Spleen (tissue), 11 donors: Measurements from ENCODE around the gene OR51B4. TPM values are rescaled to one million over a fixed set of nuclear protein-coding genes. Genes with fewer than 3 reads are reported as not detected.

Experiments
- DNase-seq: peaks from one replicate; pipeline ENCODE4 v3.0.0-alpha.2; 2020
- H3K27ac ChIP-seq, 8 donors: fragments of 200-600 bp; sonication (generic) in 7 of 8; 1 replicate in 4 of 8; 2 replicates in 4 of 8; pipeline versions ENCODE4 v1.5.0 to v1.8.0; 2016 to 2021; ENCODE audit warnings: inconsistent platforms in 4 of 8, mild to moderate bottlenecking in 4 of 8, moderate library complexity in 1 of 8
- H3K27me3 ChIP-seq, 7 donors: fragments of 200-600 bp; sonication (generic) in 6 of 7; replicated peaks in 1 of 7; 1 replicate in 4 of 7; 2 replicates in 3 of 7; pipeline versions ENCODE4 v1.5.0 to v1.8.0; 2016 to 2021; ENCODE audit warnings: inconsistent platforms in 3 of 7, mild to moderate bottlenecking in 1 of 7
- H3K36me3 ChIP-seq, 6 donors: fragments of 200-600 bp; sonication (generic) in 5 of 6; 1 replicate in 4 of 6; 2 replicates in 2 of 6; pipeline versions ENCODE4 v1.5.0 to v1.8.0; 2016 to 2021; ENCODE audit warnings: inconsistent platforms in 2 of 6
- H3K4me1 ChIP-seq, 6 donors: fragments of 200-600 bp; sonication (generic) in 5 of 6; 1 replicate in 3 of 6; 2 replicates in 3 of 6; pipeline versions ENCODE4 v1.5.0 to v1.8.0; 2016 to 2021; ENCODE audit warnings: inconsistent platforms in 3 of 6
- H3K4me3 ChIP-seq, 8 donors: fragments of 200-600 bp; sonication (generic) in 7 of 8; 1 replicate in 4 of 8; 2 replicates in 4 of 8; pipeline versions ENCODE4 v1.5.0 to v1.8.0; 2016 to 2021; ENCODE audit warnings: inconsistent platforms in 4 of 8, mild to moderate bottlenecking in 4 of 8, moderate library complexity in 2 of 8
- H3K9me3 ChIP-seq, 8 donors: fragments of 200-600 bp; sonication (generic) in 7 of 8; 1 replicate in 4 of 8; 2 replicates in 4 of 8; pipeline versions ENCODE4 v1.5.0 to v1.8.0; 2016 to 2021; ENCODE audit warnings: inconsistent platforms in 4 of 8
- POLR2A ChIP-seq, 3 donors: fragments of 450-650 bp; IDR thresholded peaks; one replicate each; pipeline ENCODE4 v1.5.1; 2017; ENCODE audit warnings: antibody characterized with exemption in 3 of 3, mild to moderate bottlenecking in 1 of 3
- POLR2AphosphoS5 ChIP-seq, 3 donors: sonication (generic); formaldehyde crosslinking; IDR thresholded peaks; one replicate each; pipeline ENCODE4 v1.5.1; 2017; ENCODE audit warnings: antibody characterized with exemption in 3 of 3
- WGBS, 5 donors: extraction: QIAGEN DNeasy Blood & Tissue Kit in 3 of 5; methylation state at CpG; one replicate each; pipeline versions ENCODE4 v1.1.5 to v1.1.7; 2013 to 2018; 5-methylcytosine and 5-hydroxymethylcytosine counted together
- intact Hi-C: fragments of 100-400 bp; cut with DNase I; formaldehyde crosslinking; loops from one replicate; pipeline ENCODE4 v1.15.0; 2023; ENCODE audit warnings: low total_unique reads
- polyA plus RNA-seq, 3 donors: library from polyadenylated mRNA; stranded (reverse); fragments of 200-250 nt; gene quantifications; one replicate each; pipeline ENCODE4 v1.2.1, GENCODE V29; 2013
- total RNA-seq, 7 donors: library from RNA; depleted of rRNA in 3 of 7; stranded (reverse); fragments of >200 nt in 3 of 7; fragmentation: NEBNext Ultra II Directional in 4 of 7; extraction: Animal tissue kit (Norgen Biotek cat#: 25700) in 4 of 7; gene quantifications; one replicate each; pipeline versions ENCODE4 v1.1.0 to v1.2.1, GENCODE V29; 2016 to 2021
- TF ChIP-seq, protein P1 (sequence below), 11 experiments: fragments of 200-600 bp in 7 of 11; fragments of 450-650 bp in 4 of 11; sonication (generic) in 4 of 11; IDR thresholded peaks in 8 of 11; conservative IDR thresholded peaks in 3 of 11; 1 replicate in 7 of 11; 2 replicates in 4 of 11; pipeline versions ENCODE4 v1.4.0 to v1.8.0; 2016 to 2021; ENCODE audit warnings: antibody characterized with exemption in 11 of 11, inconsistent platforms in 4 of 11, mild to moderate bottlenecking in 1 of 11
- donor health status: healthy with polysubstance abuse.
- donor health status: DM: no; HTN: no; CAD: no; lungs with moderate emphysema.
- donor health status: DM: no; HTN: no; CAD: no.
- donor health status: Bipolar disorder and iron deficiency.
- donor health status: healthy.
- donor health status: DM: no; HTN: no; CAD: no.
- donor health status: DM: yes; HTN: yes; CAD: no.

OR51B4 gene
- total and polyA plus RNA-seq, 10 donors: not detected

DNA sequence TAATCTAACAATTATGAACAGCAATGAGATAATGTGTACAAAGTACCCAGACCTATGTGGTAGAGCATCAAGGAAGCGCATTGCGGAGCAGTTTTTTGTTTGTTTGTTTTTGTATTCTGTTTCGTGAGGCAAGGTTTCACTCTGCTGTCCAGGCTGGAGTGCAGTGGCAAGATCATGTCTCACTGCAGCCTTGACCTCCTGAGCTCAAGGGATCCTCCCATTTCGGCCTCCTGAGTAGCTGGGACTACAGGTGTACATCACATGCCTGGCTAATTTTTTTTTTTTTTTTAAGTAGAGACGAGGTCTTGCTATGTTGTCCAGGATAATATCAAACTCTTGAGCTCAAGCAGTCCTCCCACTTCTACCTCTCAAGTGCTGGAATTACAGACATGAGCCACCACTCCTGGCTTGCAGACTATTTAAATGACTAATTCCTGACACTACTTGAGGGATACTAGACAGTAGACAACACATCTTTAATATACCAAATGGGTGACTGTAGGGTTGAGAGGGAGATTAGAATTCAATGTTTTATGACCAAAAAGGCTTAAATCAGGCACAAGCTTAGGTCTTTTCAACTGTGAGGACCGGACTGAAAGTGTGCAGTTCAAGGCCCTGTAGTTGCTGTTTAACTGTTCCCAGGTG, 12.7 kb downstream of the OR51B4 start:
- DNase-seq: no peak
- Histone ChIP-seq H3K4me3 (no peak overlapping the region), H3K27me3 (no peaks in the 10 kb centered on the region), H3K4me1 (no peaks in the 10 kb centered on the region), H3K36me3 (no peaks in the 10 kb centered on the region), H3K27ac (no peak overlapping the region), H3K9me3 (no peaks in the 10 kb centered on the region)
- intact Hi-C loops: no loop called here
- TF ChIP-seq, protein P1, sequence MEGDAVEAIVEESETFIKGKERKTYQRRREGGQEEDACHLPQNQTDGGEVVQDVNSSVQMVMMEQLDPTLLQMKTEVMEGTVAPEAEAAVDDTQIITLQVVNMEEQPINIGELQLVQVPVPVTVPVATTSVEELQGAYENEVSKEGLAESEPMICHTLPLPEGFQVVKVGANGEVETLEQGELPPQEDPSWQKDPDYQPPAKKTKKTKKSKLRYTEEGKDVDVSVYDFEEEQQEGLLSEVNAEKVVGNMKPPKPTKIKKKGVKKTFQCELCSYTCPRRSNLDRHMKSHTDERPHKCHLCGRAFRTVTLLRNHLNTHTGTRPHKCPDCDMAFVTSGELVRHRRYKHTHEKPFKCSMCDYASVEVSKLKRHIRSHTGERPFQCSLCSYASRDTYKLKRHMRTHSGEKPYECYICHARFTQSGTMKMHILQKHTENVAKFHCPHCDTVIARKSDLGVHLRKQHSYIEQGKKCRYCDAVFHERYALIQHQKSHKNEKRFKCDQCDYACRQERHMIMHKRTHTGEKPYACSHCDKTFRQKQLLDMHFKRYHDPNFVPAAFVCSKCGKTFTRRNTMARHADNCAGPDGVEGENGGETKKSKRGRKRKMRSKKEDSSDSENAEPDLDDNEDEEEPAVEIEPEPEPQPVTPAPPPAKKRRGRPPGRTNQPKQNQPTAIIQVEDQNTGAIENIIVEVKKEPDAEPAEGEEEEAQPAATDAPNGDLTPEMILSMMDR (IDR thresholded peaks at IDR 0.05 in 8 of 11, conservative IDR thresholded peaks at IDR 0.05 in 3 of 11): no peak
- TF ChIP-seq POLR2AphosphoS5 (IDR thresholded peaks at IDR 0.05): no peak
- 71 to 90% (median 84%) methylated on average over 6 of the region's 6 CpGs for WGBS, 5 donors

DNA sequence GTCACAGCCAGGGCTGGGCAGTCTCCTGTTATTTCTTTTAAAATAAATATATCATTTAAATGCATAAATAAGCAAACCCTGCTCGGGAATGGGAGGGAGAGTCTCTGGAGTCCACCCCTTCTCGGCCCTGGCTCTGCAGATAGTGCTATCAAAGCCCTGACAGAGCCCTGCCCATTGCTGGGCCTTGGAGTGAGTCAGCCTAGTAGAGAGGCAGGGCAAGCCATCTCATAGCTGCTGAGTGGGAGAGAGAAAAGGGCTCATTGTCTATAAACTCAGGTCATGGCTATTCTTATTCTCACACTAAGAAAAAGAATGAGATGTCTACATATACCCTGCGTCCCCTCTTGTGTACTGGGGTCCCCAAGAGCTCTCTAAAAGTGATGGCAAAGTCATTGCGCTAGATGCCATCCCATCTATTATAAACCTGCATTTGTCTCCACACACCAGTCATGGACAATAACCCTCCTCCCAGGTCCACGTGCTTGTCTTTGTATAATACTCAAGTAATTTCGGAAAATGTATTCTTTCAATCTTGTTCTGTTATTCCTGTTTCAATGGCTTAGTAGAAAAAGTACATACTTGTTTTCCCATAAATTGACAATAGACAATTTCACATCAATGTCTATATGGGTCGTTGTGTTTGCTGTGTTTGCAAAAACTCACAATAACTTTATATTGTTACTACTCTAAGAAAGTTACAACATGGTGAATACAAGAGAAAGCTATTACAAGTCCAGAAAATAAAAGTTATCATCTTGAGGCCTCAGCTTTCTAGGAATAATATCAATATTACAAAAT, 13.4 kb downstream of the OR51B4 start:
- Histone ChIP-seq H3K27ac (no peak overlapping the region), H3K9me3 (no peaks in the 10 kb centered on the region), H3K36me3 (no peaks in the 10 kb centered on the region), H3K27me3 (no peaks in the 10 kb centered on the region), H3K4me3 (no peak overlapping the region), H3K4me1 (no peaks in the 10 kb centered on the region)
- no peak for DNase-seq
- 67 to 85% (median 80%) methylated on average over 7 of the region's 7 CpGs for WGBS, 5 donors
- intact Hi-C loops: no loop called here
- TF ChIP-seq, protein P1 (IDR thresholded peaks at IDR 0.05 in 8 of 11, conservative IDR thresholded peaks at IDR 0.05 in 3 of 11): no peak
- TF ChIP-seq POLR2AphosphoS5 (IDR thresholded peaks at IDR 0.05): no peak
- no peak for TF ChIP-seq POLR2A (IDR thresholded peaks at IDR 0.05)

DNA sequence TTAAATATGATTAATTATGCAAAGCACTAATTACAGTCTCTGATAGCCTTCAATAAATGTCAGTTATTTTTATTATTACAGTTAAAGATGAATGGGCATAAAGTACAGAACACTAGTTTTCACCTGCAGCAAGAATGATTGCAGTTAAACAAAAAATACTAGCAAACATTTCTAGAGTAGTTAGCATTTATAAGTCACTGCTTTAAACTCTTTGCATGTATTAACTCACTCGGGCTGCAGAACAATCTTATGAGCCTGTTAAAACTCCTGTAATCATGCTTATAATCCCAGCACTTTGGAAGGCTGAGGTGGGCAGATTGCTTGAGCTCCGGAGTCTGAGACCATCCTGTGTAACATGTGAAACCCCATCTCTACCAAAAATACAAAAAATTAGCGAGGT, 14.8 kb downstream of the OR51B4 start:
- no peak for DNase-seq
- 71 to 92% (median 78%) methylated on average over 3 of the region's 3 CpGs for WGBS, 5 donors
- TF ChIP-seq POLR2AphosphoS5 (IDR thresholded peaks at IDR 0.05): no peak
- TF ChIP-seq, protein P1 (IDR thresholded peaks at IDR 0.05 in 8 of 11, conservative IDR thresholded peaks at IDR 0.05 in 3 of 11): no peak
- TF ChIP-seq POLR2A (IDR thresholded peaks at IDR 0.05): no peak
- Histone ChIP-seq H3K4me3 (no peak overlapping the region), H3K4me1 (no peaks in the 10 kb centered on the region), H3K36me3 (no peaks in the 10 kb centered on the region), H3K27ac (no peak overlapping the region), H3K27me3 (no peaks in the 10 kb centered on the region), H3K9me3 (no peaks in the 10 kb centered on the region)
- intact Hi-C loops: no loop called here

DNA sequence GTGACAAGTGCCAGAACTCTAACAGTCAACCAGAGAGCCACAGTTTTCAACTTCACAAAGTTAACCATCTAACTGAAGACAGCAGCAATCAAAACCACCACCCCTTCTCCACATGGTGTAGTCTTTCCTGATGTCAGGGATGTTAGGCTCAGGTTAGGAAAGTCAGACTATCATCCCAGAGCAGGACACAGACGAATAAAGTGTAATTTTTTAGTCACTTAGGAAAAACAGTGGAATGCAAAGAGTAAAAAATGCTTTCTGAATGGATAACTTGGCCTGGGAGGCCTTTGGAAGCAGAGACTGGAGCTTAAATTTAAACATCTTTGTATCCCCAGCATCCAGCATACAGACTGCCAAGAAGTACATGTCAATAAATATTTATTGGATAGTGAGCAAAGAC, 15.4 kb downstream of the OR51B4 start:
- no peaks in the 10 kb centered on the region for H3K4me1 ChIP-seq
- no peak for TF ChIP-seq POLR2A (IDR thresholded peaks at IDR 0.05)
- TF ChIP-seq POLR2AphosphoS5 (IDR thresholded peaks at IDR 0.05): no peak
- TF ChIP-seq, protein P1 (IDR thresholded peaks at IDR 0.05 in 8 of 11, conservative IDR thresholded peaks at IDR 0.05 in 3 of 11): no peak
- H3K27me3 ChIP-seq: no peaks in the 10 kb centered on the region
- 21 to 59% (median 44%) methylated on average over 1 of the region's 1 CpG for WGBS, 5 donors
- intact Hi-C loops: no loop called here
- no peak overlapping the region for H3K4me3 ChIP-seq
- DNase-seq: no peak
- H3K27ac ChIP-seq: no peak overlapping the region
- H3K9me3 ChIP-seq: no peaks in the 10 kb centered on the region
- H3K36me3 ChIP-seq: no peaks in the 10 kb centered on the region
